HG03469 (cell line): Measurements from ENCODE around the gene CERCAM.
A peak's percentile ranks its signal among the peaks of the same experiment; 100 is the strongest.

Experiments used
- ATAC-seq: cut with Tn5 transposase; IDR thresholded peaks from one replicate; pipeline ENCODE4 v1.9.1; 2021; ENCODE audit warnings: mild to moderate bottlenecking, moderate library complexity, moderate number of reproducible peaks; ENCODE audit not compliant: unreplicated experiment

The CERCAM gene

DNA sequence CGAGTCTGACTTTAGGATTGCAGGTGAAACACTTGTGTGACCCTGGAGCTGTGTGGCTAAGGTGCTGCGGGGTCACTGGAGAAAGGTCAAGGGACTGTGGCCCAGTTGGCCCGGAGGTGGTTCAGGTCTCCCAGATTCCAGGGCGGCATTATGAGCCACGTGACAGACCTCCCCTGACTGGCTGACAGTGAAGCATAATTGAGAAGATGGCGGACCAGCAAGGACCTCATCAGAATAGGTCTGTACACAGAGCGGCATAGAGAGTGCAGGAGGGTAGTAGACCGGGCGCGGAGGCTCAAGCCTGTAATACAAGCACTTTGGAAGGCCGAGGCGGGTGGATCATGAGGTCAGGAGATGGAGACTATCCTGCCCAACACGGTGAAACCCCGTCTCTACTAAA is 34.3 kb downstream of the CERCAM start:
- ATAC-seq = no peak

DNA sequence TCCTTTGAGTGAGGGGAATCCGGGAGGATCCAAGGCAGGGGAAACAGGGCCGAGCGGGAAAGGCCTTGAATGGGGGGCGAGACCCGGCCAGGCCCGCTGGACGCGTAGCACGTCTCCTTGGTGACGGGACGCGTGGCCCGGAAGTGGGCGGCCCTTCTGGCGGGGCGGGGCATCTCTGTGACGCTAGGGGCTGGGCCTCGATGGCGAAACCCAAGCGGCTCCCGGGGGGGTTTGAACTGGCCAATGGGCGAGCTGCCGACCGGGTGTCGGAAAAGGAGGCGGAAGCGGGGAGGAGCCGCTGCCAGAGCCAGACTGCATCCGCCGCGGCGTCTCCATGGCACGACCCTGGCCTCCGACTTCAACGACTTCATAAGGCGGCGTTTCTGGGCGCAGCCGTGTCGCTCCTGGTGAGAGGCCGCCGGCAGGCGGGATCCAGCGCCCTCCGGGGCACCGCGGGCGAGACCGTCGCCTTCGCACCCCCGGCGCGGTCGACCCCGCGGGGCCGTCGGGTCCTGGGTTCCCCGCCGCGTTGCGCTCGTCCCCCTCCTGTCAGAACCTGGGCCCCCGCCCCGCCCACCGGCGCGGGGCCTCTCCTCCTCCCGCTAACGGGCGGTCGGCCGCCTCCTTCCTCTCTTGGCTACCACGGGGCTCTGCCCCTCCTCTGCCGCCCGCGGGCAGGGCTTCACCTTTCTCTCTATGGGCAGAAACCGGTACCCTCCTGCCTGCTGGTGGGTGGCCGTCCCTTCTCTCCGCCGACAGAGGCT is 35.4 kb downstream of the CERCAM start, which contains the start of gene ODF2:
Gene ODF2, plus strand, starts transcription at position 158 of the 764 bp plus-strand sequence. Its CDS starts 86 bp downstream, at position 244.
- ATAC-seq = peak; percentile 67

DNA sequence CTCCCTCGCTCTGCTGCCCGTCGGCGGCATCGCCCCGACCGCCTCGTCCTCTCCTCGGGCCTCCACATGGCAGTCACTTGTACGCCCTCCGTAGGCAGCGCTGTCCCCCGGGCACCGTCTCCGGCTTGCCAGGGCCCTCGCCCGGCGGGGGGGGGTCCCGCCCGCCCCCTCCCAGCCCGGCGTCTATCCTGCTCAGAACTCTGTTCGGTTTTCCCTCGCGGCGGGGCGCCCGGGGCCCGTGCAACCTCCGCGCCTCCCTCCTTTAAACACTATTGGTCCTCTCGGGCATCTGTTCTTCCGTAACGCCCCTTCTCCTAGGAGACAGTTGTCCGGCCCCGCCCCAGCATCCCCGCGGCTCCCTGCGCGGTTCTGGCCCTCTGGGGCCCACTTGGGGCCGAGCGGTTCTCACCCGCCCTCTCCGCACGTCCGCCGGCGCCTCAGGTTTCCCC is 36.0 kb downstream of the CERCAM start:
- peak; percentile 29 for ATAC-seq

DNA sequence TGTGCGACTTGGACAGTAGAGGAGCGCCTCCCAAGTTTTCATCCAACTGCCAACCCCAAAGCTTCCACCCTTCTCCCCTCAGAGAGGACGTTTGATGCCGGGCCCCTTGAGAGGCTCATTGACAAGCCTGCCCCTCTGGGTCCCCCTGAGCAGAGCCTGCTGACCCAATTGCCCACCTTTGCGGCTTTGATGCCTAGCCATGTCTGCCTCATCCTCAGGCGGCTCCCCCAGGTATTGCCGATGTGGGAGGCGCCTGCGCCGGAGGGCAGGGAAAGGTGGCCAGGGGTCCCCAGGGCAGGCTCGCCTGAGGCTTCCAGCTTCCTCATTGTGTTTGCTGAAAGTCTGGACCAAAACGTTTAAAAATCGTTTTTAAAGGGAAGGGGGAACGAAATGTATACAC is 36.5 kb downstream of the CERCAM start:
- no peak for ATAC-seq

DNA sequence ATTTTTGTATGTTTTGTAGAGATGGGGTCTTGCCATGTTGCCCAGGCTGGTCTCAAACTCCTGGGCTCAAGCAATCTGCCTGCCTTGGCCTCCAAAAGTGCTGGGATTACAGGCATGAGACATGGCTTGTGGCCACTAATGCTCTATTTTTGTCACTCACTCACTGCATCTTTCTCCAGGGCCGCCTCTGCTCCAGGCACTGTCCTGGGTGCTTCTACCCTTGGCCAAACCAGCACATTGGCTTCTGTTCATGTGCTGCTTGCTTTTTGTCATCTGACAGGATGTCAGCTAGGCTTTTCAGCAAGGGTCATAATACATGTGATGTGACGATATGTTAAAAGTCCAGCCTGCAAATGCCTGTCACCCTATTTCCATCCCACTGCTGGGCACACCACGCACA is 38.4 kb downstream of the CERCAM start:
- no peak for ATAC-seq

DNA sequence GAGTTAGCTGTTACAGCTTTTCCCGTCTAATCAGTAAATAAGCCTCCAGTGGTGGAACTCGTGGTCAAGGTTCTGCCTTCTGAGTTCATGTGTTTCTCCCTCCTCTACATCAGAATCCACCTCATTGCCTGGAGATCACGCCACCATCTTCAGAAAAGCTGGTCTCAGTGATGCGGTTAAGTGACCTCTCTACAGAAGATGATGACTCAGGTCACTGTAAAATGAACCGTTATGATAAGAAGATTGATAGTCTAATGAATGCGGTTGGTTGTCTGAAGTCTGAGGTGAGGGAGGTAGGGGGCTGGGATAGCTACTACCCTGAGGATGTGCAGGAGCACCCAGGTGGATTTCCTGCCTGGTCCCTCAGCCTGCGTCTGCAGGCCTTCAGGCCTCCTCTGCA is 48.4 kb downstream of the CERCAM start:
- ATAC-seq = no peak

DNA sequence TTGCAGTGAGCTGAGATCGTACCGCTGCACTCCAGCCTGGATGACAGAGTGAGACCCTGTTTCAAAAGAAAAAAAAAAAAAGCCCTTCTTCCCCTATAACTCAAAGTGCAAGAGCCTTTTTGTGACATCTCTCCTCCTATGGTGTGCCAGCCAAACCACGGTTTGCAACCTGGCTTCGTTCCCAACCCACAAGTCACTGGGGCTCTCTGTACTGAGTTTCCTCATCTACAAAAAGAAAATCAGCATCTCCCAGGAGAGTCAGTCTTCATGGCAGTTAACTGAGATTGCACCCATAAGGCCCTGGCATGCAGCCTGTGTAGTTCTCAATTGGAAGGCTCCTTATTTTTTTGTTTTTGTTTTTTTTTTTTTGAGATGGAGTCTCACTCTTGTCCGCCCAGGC is 49.9 kb downstream of the CERCAM start:
- no peak for ATAC-seq

DNA sequence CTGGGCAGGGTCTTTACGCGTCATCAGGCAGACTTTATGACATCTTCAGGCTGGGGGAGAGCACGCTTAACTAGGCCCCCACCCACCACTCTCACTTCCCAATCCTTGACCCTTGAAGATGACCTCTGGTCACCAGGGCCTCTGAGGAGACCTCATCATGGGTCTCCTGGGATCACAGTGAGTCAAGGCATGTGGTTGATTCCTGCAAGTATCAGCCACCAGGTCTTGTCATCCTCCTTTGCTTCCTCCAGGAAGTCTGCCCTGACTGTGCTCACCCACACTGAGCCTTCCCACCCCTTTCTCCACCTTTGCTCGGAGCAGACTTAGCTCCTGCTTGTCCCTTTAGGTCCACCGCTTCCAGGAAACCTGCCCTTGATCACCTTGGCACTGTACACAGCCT is 52.4 kb downstream of the CERCAM start:
- ATAC-seq = no peak

DNA sequence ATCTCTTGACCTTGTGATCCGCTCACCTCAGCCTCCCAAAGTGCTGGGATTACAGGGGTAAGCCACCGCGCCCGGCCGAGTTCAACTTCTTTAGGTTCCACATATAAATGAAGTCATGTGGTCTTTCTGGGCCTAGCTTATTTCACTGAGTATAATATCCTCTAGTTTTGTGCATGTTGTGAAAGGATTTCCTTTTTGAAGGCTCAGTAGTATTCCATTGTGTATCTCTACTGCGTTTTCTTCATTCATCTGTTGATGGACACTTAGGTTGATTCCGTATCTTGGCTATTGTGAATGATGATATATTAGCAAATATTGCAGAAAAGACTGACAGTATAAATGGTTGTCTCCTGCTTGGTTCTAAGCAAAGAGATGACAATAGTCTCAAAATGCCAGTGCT is 55.2 kb downstream of the CERCAM start:
- no peak for ATAC-seq

DNA sequence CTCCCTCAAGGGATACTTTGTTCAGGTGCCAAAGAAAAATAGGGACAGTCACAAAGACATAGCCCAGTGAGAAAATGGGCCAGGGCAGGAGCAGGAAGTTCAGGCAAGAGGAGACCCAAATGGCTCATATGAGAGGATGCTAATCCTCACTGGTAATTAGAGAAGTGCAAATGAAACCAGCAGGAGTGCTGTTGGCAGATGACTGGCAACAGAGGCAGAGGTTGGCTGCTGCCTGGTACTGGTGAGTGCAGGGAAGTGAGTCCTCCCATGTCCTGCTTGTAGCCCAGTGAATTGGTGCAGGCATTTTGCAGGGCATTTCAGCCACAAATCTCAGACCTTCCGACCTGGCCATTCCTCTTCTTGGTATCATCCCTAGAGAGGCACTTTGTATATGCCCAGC is 58.6 kb downstream of the CERCAM start:
- no peak for ATAC-seq

DNA sequence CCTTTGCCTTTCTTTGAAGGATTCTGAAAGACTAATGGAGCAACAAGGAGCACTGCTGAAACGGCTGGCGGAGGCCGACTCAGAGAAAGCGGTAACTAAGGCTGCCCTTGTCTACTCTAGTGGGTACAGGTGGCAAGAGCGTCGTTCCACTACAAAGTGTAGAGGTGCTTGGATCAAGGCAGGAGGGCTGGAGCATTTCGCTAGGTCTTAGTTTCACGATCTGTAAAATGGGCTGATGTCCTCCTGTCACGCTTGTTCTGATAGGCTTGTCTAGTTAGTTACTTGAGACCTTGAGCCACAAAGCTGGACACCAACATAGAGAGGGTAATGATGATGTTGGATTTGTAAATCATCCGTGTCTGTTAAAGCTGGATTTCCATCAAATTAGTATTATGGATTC is 60.9 kb downstream of the CERCAM start:
- ATAC-seq = no peak

DNA sequence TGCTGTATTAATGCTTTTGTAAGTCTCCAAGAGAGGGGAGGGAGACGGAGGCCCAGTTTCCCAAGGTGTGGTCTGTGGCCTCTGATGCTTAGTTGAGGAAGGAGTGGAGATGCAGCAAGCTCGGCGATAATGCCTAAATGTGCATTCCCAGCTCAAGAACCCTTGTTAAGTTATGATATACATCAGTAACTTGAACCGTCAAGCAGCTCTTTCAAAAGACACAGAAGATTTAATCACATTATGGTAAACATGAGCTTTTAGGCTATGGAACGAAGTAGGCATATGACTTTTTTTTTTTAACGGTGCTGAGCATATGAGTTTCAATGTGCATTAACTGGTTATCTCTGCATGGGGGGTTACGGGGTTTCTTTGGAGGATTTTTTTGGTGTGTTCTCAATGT is 61.5 kb downstream of the CERCAM start:
- no peak for ATAC-seq

DNA sequence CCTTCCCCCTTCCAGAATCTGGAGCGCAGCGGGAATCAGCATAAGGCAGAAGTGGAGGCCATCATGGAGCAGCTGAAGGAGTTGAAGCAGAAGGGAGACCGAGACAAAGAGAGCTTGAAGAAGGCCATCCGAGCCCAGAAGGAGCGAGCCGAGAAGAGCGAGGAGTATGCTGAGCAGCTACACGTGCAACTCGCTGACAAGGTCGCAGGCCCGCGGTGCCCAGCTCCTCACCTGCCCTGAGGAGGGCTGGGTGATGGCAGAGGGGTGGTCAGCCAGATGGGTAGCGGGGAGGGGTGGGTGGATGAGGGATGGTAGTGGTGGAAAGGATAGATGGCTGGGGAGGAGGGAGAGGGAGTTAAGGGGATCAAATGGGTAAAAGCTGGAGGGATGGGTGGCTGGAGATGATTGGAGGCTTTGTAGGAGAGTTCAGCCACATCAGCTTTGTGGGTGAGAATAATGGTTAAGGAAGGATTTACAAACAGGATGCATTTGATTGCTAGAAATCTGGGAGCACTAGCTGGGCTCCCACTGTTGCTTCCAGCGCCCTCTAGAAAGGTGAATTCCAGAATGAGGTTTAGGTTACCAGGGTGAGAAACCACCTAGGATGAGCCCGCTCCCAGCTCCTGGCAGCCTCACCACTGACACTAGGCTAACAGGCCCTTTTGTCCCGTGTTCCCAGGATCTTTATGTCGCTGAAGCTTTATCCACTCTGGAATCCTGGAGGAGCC is 64.2 kb downstream of the CERCAM start:
- no peak for ATAC-seq

DNA sequence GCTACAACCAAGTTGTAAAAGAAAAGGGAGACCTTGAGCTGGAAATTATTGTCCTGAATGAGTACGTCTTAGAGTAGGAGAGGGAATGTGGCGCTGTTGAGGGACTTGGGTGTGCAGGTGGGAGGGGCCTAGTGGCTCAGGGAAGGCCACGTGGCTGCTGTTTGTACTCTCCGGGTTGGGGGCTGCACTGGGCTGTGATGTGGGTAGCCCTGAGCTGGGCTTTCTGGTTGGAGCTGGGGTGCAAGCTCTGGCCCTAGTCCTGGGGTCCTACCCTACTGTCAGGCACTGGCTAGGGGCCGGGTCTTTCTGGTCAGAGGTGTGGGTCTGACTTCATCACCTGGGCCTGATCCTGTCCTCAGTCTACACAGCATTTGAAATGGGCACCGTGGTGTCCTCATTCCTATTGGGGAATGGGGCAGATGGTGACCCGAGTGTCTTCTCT is 64.8 kb downstream of the CERCAM start:
- no peak for ATAC-seq

DNA sequence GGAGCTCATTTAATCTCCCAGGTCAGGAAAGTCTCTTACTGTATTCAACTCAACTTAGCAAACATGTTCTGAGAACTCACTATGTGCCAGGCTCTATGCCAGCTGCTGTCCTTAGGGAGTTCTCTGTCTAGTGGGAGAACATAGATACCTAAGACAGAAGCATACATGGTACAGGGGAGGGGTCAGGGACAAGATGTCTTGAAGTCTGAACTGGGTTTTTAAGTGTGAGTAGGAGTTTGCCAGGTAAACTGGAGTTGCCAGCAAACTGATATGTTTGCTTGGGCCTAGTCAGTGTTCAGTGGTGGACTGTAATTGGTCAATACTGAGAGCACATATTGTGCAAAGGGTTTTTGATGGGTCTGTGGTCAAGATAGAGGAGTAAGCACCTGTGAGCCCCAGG is 65.5 kb downstream of the CERCAM start:
- ATAC-seq = no peak
